IPS-18c (cell line): ENCODE results near the gene SPINDOC.

ENCODE experiments used
- H3K4me3 ChIP-seq: 2 replicates; pipeline ENCODE4 v1.7.0; 2013; ENCODE audit warnings: low read depth, mild to moderate bottlenecking, low read length, moderate library complexity; ENCODE audit not compliant: insufficient read depth
- H3K9me3 ChIP-seq: one replicate; pipeline ENCODE4 v1.6.1; 2013; ENCODE audit warnings: mild to moderate bottlenecking, low read length, moderate library complexity; ENCODE audit not compliant: control insufficient read depth, insufficient read depth

Gene SPINDOC

DNA sequence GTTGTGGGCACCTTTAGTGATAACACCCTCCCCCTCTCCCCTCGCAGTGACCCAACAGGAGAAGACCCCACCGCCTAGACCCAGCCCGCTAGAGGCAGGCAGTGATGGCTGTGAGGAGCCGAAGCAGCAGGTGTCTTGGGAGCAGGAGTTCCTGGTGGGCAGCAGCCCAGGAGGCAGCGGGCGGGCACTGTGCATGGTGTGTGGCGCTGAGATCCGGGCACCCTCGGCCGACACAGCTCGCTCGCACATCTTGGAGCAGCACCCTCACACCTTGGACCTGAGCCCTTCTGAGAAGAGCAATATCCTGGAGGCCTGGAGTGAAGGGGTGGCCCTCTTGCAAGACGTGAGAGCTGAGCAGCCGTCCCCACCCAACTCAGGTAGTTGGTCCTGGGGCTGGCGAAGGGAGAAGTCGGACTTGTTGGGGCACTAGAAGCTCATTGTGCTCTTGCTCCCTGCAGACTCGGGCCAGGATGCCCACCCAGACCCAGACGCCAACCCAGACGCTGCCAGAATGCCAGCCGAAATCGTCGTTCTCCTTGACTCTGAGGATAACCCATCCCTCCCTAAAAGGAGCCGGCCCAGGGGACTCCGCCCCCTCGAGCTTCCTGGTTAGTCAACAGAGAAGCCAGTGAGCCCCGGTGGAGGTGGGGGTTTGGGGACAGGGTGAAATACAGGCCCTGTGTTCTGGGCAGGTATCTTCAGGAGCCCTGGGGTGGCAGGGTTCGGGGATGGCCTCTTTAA is 4.7 kb downstream of the SPINDOC start:
- Histone ChIP-seq H3K9me3 (no peaks in the 10 kb centered on the region), H3K4me3 (no peak overlapping the region)

DNA sequence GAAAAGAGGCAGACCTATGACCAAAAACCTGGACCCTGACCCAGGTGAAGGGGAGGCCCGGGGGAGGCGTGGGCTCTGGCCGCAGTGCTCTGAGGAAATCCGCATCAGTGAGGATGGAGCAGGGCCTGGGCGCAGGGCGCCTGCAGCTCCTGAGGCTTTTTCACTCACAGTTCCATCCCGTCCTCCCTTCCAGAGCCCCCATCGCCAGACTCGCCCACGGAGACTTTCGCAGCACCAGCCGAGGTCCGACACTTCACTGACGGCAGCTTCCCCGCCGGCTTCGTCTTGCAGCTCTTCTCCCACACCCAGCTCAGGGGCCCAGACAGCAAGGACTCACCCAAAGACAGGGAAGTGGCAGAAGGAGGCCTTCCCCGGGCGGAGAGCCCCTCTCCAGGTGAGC is 5.4 kb downstream of the SPINDOC start:
- Histone ChIP-seq H3K4me3 (no peak overlapping the region), H3K9me3 (no peaks in the 10 kb centered on the region)

DNA sequence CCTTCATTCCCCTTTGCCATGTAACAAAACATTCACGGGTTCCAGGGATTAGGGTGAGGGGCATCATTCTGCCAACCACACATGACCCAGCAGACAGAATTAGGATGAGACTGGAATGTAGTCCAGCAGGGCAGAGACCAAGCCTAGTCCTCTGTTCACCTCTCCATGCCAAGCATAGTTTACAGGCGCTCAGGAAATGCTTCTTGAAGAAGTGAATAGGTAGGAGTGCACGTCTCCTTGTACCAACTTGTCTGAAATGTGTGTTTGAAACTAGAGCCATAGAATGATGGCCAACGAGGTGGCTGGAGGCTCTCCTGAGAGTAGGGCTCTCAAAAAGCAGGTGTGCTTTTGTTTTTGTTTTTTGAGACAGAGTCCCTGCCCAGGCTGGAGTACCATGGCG is 8.2 kb downstream of the SPINDOC start:
- H3K4me3 ChIP-seq = no peak overlapping the region
- no peaks in the 10 kb centered on the region for H3K9me3 ChIP-seq

- Histone ChIP-seq H3K9me3 (no peaks in the 10 kb centered on the region), H3K4me3 (no peak overlapping the region)
Observed at GRCh38 chr11:63826471-63827190, 13.4 kb downstream of the SPINDOC start.

- no peak overlapping the region for H3K4me3 ChIP-seq
- H3K9me3 ChIP-seq = no peaks in the 10 kb centered on the region
Observed at GRCh38 chr11:63829823-63830489, 16.7 kb downstream of the SPINDOC start.

DNA sequence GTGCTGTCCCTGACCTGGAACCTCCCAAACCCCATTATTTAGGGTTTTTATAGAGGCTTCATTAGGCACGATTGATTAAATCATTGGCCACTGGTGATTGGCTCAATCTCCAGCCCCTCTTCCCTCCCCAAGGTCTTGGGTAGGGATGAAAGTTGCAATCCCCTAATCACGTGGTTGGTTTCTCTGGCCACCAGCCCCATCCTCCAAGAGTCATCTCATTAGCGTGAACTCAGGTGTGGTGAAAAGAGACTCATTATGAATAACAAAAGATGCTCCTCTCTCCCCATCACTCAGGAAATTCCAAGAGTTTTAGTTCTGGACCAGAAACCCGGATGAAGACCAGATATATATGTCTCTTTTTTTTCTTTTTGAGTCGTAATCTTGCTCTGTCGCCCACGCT is 18.1 kb downstream of the SPINDOC start:
- Histone ChIP-seq H3K9me3 (no peaks in the 10 kb centered on the region), H3K4me3 (no peak overlapping the region)

DNA sequence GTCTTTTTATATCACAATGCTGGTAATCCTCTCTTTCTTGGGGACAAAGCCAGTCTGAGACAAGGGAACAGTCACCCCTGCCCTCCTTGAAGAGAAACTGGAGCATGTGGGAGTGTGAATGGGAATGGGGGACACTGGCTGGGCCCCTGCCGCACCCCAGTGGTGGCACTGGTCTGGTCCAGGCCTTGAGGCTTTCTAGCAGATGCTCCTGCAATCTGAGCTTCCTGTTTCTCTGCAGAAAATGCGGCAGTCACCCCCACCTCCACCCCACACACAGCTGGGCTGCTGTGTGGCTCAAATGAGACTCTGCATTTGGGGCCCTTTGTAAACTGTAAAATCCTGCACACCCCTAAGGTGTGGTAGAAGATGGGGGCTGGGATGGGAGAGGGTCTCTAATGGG is 19.1 kb downstream of the SPINDOC start:
- H3K4me3 ChIP-seq = no peak overlapping the region
- no peaks in the 10 kb centered on the region for H3K9me3 ChIP-seq

GRCh38 chr11:63833048-63833447 is 19.8 kb downstream of the SPINDOC start:
- no peak overlapping the region for H3K4me3 ChIP-seq
- no peaks in the 10 kb centered on the region for H3K9me3 ChIP-seq

DNA sequence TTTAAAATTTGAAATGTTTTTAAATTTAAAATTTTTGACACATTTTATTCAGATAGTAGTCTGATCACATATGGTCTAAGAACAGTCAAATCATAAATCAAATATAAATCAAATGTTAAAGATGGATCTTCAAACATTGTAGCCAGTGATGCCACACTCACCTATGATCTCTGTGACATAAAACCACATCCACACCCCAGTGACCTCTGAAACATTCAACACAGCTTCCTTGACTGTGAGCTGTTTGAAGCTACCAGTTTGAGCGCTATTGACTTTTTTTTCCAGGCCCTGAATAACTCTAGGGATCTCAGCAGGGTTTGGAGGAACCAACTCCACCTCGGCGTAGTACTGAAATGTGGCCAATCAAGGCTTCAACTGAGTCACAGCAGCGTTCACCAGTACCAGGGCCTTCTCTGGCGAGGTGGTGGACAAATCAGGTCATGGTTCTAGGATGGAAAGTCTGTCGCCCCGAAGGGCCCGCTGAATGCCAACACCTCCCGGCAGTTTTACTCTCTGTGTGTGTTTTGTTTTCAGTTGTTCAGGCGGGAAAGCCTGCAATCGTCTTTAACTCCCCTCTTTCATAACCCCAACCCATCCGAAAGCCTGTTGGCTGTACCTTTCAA is 21.4 kb downstream of the SPINDOC start:
- no peak overlapping the region for H3K4me3 ChIP-seq
- no peaks in the 10 kb centered on the region for H3K9me3 ChIP-seq

- H3K9me3 ChIP-seq = no peaks in the 10 kb centered on the region
- no peak overlapping the region for H3K4me3 ChIP-seq
Observed at GRCh38 chr11:63835158-63835545, 21.9 kb downstream of the SPINDOC start.

DNA sequence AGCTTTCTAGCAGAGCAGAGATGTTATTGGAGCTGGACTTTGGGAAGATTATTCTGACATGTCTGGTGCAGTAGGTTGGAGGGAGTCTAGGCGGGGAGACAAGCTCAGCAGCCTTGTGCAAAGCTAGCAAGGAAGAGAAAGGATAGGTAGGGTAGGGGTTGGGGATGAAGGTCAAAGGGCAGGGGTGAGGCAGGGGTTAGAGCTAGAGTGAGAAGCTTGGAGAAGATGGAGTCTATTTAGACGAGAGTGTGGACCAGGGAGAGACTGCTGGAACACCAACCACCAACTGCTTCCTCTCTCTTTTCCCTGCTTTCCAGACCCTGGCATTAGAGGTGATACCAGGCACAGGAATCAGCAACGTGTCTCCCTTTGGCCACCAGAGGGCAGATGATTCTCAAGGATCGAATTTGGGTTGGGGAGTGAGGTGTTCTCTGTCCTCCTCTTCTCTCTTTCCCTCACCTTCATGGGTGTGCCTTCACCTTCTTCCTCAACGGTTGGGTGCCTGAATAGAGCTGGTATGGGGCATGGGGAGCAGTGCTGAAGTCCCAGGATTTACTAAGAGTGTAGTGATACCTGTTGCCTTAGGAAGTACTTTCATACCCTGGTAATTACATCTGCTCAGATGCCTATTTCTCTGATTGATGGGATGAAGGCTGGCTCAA is 23.9 kb downstream of the SPINDOC start:
- Histone ChIP-seq H3K9me3 (no peaks in the 10 kb centered on the region), H3K4me3 (no peak overlapping the region)

GRCh38 chr11:63837739-63838138 is 24.5 kb downstream of the SPINDOC start:
- Histone ChIP-seq H3K4me3 (no peak overlapping the region), H3K9me3 (no peaks in the 10 kb centered on the region)

DNA sequence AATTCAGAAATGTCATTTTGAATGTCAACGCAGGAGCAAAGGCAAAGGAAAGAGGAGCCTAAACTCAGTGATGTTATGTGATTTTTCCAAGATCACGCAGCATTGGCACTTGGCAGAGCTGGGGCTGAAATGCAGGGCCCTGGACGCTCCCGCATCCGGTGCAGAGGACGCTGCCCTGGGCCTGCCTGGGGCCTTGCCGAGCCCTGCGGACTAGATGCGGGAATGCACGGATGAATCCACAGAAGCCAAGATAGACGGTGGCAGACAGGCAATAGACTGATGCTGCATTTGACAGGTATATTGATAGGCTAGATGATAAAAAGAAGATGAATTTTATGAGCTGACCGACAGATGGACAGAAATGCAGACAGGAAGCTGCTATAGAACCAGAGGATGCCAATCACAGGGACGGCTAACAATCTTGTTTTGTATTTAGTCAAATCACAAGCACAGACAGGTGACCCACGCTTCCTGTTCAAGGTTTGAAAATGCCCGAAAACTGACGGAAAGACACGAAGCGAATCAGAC is 25.0 kb downstream of the SPINDOC start:
- no peak overlapping the region; the same call in 1 of the 2 replicates for H3K4me3 ChIP-seq
- no peaks in the 10 kb centered on the region for H3K9me3 ChIP-seq

DNA sequence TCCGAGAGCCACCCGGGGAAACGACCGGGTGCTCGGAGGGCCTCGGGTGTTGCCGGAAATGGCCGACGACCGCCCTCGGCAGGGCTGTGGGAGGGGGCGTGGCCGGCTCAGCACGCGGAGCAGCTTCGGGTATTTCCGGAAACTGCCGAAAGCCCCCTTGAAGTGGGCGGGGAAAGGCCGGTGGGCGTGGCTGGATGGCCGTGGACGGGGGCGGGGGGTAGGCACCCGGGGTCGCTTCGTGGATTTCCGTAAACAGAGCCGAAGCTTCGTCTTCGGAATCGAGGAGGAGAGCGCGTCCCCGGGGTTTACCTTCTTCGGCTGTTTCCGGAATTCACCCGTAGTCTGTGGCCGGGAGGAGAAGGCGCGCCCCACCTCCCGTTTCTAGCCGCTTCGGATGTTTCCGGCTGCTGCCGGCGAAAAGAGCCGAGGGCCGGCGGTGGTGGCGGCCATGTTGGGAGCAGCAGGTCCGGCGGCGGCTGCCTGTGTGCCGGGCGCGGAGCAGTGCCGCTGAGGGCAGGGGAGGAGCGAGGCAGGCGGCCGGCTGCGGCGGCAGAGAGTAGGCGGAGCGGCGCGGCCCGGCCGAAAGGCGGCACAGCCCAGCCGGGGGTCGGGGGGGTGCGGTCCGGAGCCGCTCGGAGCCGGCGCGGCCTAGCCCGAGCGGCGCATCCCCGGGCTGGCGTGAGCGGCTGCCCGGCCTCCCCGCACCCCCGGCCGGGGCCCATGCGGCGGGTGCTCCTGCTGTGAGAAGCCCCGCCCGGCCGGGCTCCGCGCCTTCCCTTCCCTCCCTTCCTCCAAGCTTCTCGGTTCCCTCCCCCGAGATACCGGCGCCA is 25.6 kb downstream of the SPINDOC start, which contains the start of gene MARK2:
Gene MARK2 (plus strand): TSS at position 433 of the 830 bp plus-strand sequence. CDS start 397 bp downstream, at position 830.
- Histone ChIP-seq H3K9me3 (no peaks in the 10 kb centered on the region), H3K4me3 (peak within 1 kb of the TSS; percentile 88)

DNA sequence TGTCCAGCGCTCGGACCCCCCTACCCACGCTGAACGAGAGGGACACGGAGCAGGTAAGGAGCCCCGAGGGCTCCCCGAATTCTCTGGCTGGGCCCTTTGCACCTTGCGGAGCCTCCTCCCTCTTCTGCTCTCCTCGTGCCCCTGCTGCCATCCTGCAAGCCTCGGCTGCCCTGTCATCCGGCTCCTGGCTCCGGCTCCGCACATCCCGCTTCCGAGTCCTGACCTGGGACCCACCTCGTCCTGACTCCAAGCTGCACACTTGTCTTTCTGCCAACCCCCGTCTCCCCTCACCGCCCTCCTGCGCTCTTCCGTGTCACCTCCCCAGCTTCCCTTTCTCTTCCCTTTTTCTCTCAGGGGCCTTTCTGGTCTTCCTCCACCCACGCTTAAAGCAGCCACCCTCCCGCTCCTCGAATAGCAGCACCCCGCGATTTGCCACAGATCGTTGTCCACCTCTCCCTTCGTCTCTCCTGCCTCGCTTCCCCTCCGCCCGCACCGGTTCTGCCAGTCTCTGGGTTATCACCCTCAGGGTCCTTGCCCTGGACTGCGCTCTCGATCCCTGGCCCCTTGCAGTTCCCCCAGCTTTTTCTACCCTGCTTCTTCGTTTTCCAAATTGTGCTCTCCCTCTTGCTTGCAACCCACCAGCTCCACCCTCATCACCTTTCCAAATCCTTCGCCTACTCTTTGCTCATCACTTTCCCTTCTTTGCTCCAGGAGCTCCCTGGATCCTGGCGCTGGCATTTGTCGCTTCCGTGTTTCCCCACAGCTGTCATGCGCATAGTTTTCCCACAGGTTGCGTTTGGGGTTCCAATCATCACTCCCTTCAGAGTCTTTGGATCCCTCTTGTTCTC is 26.5 kb downstream of the SPINDOC start:
- Histone ChIP-seq H3K9me3 (no peaks in the 10 kb centered on the region), H3K4me3 (peak overlapping the region; percentile 88)
